DND-41 (cell line): ENCODE data around the gene PRMT2.

Experiments used
- ATAC-seq: fragments of 200-7000 bp; cut with Tn5 transposase; 3 replicates; pipeline ENCODE4 v1.9.1; 2021; ENCODE audit warnings: low read depth; ENCODE audit not compliant: insufficient read depth
- DNase-seq: peaks from one replicate; pipeline ENCODE4 v3.0.0-alpha.2; 2020
- H2AFZ ChIP-seq: 2 replicates; pipeline ENCODE4 v1.6.0; 2012; ENCODE audit warnings: low read depth, low read length
- H3K27ac ChIP-seq: 2 replicates; pipeline ENCODE4 v1.5.1; 2012; ENCODE audit warnings: low read length, inconsistent platforms
- H3K27me3 ChIP-seq: fragments of 200-600 bp; sonication (generic); 2 replicates; pipeline ENCODE4 v1.6.0; 2012; ENCODE audit warnings: low read length, mild to moderate bottlenecking, inconsistent platforms; ENCODE audit not compliant: insufficient read depth, poor library complexity
- H3K36me3 ChIP-seq: 2 replicates; pipeline ENCODE4 v1.5.1; 2012; ENCODE audit warnings: low read length, inconsistent platforms; ENCODE audit not compliant: insufficient read depth
- H3K4me1 ChIP-seq: 2 replicates; pipeline ENCODE4 v1.5.1; 2012; ENCODE audit warnings: mild to moderate bottlenecking, low read length; ENCODE audit not compliant: insufficient read depth
- H3K4me2 ChIP-seq: 2 replicates; pipeline ENCODE4 v1.6.0; 2012; ENCODE audit warnings: mild to moderate bottlenecking, moderate library complexity, low read length, inconsistent platforms; ENCODE audit not compliant: insufficient read depth
- H3K4me3 ChIP-seq, 2 experiments: fragments of 200-600 bp in 1 of 2; shearing (Covaris generic) in 1 of 2; 2 replicates each; pipeline ENCODE4 v1.5.1; 2012 to 2016; ENCODE audit warnings: inconsistent platforms in 2 of 2, low read length in 2 of 2, mild to moderate bottlenecking in 2 of 2, low read depth in 1 of 2, moderate library complexity in 1 of 2
- H3K79me2 ChIP-seq: 2 replicates; pipeline ENCODE4 v1.6.0; 2012; ENCODE audit warnings: low read length, inconsistent platforms; ENCODE audit not compliant: insufficient read depth
- H3K9ac ChIP-seq: 2 replicates; pipeline ENCODE4 v1.6.0; 2012; ENCODE audit warnings: low read depth, mild to moderate bottlenecking, inconsistent platforms, low read length, moderate library complexity
- H3K9me3 ChIP-seq: 2 replicates; pipeline ENCODE4 v1.5.1; 2012; ENCODE audit warnings: low read length, moderate library complexity, mild to moderate bottlenecking, inconsistent platforms; ENCODE audit not compliant: insufficient read depth, severe bottlenecking
- H4K20me1 ChIP-seq: 2 replicates; pipeline ENCODE4 v1.6.0; 2012; ENCODE audit warnings: low read length; ENCODE audit not compliant: insufficient read depth
- CTCF ChIP-seq: IDR thresholded peaks from 2 replicates; pipeline ENCODE4 v1.5.1; 2012; ENCODE audit warnings: borderline replicate concordance, low read length, moderate library complexity, mild to moderate bottlenecking; ENCODE audit not compliant: poor library complexity, severe bottlenecking; ENCODE audit errors: extremely low read depth
- EZH2 ChIP-seq: IDR thresholded peaks from 3 replicates; pipeline ENCODE4 v1.6.1; 2012; ENCODE audit warnings: borderline replicate concordance, low read depth, mild to moderate bottlenecking, moderate library complexity, low read length, inconsistent platforms; ENCODE audit not compliant: severe bottlenecking

The PRMT2 gene

GRCh38 chr21:46604329-46604974 is 31.0 kb upstream of the PRMT2 start:
- Histone ChIP-seq H3K27me3 (no peaks in the 10 kb centered on the region), H2AFZ (no peak overlapping the region), H3K4me1 (peaks cover 16% of the 10 kb centered on the region), H3K9ac (no peak overlapping the region), H4K20me1 (no peaks in the 10 kb centered on the region), H3K36me3 (no peaks in the 10 kb centered on the region), H3K4me3 (no peak overlapping the region), H3K4me2 (no peak overlapping the region), H3K79me2 (no peaks in the 10 kb centered on the region), H3K9me3 (no peaks in the 10 kb centered on the region), H3K27ac (no peak overlapping the region)
- no peak for DNase-seq
- no peak for ATAC-seq
- TF ChIP-seq EZH2 (no peak), CTCF (no peak)

- no peaks in the 10 kb centered on the region for H4K20me1 ChIP-seq
- H3K4me1 ChIP-seq = peaks cover 16% of the 10 kb centered on the region
- H3K9ac ChIP-seq = no peak within 1 kb of the TSS
- no peak within 1 kb of the TSS; the same call in 1 of the 2 replicates for H2AFZ ChIP-seq
- no peak for TF ChIP-seq EZH2
- TF ChIP-seq CTCF = no peak
- no peak within 1 kb of the TSS for H3K4me2 ChIP-seq
- H3K79me2 ChIP-seq = no peaks in the 10 kb centered on the region
- no peaks in the 10 kb centered on the region for H3K36me3 ChIP-seq
- no peaks in the 10 kb centered on the region for H3K27me3 ChIP-seq
- no peaks in the 10 kb centered on the region for H3K9me3 ChIP-seq
- H3K27ac ChIP-seq = no peak within 1 kb of the TSS
- DNase-seq (no peak), ATAC-seq (no peak)
- H3K4me3 ChIP-seq = no peak within 1 kb of the TSS
Observed at GRCh38 chr21:46604975-46605766, 30.3 kb upstream of the PRMT2 start, which contains the start of gene S100B. Gene S100B, minus strand, starts transcription at chr21:46605082. Its CDS starts 2,667 bp downstream, at chr21:46602415.

DNA sequence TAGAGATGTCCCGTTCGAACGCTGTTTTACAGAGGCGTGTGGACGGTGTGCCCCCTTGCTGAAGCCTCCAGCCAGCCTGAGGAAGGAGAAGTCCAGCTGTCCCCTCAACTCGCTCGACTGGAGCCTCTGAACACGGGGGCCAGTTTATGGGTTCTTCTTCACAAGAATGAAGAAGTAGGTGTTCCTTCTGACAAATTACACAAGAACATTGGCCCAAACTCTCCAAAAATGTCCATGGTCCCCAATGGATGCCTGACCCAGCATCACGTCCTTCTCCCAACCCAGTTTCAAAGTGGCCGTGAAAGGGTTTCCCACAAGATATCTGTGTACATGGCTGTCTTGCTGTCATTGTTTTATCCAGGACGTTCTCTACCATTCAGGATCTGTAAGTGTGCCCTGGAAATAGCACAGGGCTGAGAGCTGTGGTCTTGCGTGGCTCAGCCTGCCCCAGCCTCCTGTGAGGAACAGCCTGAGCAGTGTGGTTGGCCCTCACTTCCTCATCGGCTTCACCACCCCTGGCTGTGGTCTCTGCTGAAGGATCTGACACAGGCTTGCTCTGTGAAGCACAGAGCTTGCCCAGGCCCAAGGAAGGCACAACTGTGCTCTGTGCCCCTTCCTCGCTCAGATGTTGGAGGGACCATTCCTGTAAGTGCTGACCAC is 29.6 kb upstream of the PRMT2 start:
- ATAC-seq (peak; percentile 99), DNase-seq (peak; percentile 73)
- Histone ChIP-seq H3K27me3 (no peaks in the 10 kb centered on the region), H3K36me3 (no peaks in the 10 kb centered on the region), H3K4me3 (no peak overlapping the region), H3K9me3 (peaks cover 4% of the 10 kb centered on the region), H3K79me2 (no peaks in the 10 kb centered on the region), H3K9ac (no peak overlapping the region), H3K27ac (peak overlapping the region; percentile 44; the same call in 1 of the 2 replicates), H3K4me1 (peaks cover 16% of the 10 kb centered on the region), H2AFZ (no peak overlapping the region), H3K4me2 (no peak overlapping the region), H4K20me1 (no peaks in the 10 kb centered on the region)
- TF ChIP-seq EZH2 = no peak
- no peak for TF ChIP-seq CTCF
